GM19372 (cell line): ENCODE data around the gene DNAJC30.
"Not testable (repeated sequence)": the region's sequence is repeated elsewhere in the genome, so short reads cannot be mapped to it uniquely, and the experiment has no call there.

Experiments used
- ATAC-seq: cut with Tn5 transposase; IDR thresholded peaks from one replicate; pipeline ENCODE4 v1.9.1; 2021; ENCODE audit warnings: mild to moderate bottlenecking, low read depth, moderate library complexity; ENCODE audit not compliant: unreplicated experiment

The DNAJC30 gene

GRCh38 chr7:73683056-73683787 lies at the start of gene DNAJC30, which contains the start of gene BUD23:
TSS of gene DNAJC30 (minus strand) at chr7:73683453. CDS start at chr7:73683423, 30 bp downstream.
TSS of gene BUD23 (plus strand) at chr7:73683597. CDS start at chr7:73683626, 29 bp downstream.
- peak; percentile 92 for ATAC-seq

GRCh38 chr7:73732397-73732796 lies 49.1 kb upstream of the DNAJC30 start:
- no peak for ATAC-seq

GRCh38 chr7:73730485-73730884 lies 47.2 kb upstream of the DNAJC30 start:
- no peak for ATAC-seq

- no peak for ATAC-seq
Observed at GRCh38 chr7:73728551-73728950, 45.3 kb upstream of the DNAJC30 start.

- ATAC-seq: no peak
Observed at GRCh38 chr7:73727952-73728351, 44.7 kb upstream of the DNAJC30 start.

- ATAC-seq: no peak
Observed at GRCh38 chr7:73726083-73726466, 42.8 kb upstream of the DNAJC30 start.

- no peak for ATAC-seq
Observed at GRCh38 chr7:73723813-73724212, 40.6 kb upstream of the DNAJC30 start.

- no peak for ATAC-seq
Observed at GRCh38 chr7:73722785-73723184, 39.5 kb upstream of the DNAJC30 start.

GRCh38 chr7:73722182-73722581 lies 38.9 kb upstream of the DNAJC30 start:
- ATAC-seq: not testable (repeated sequence)

GRCh38 chr7:73721377-73721817 lies 38.1 kb upstream of the DNAJC30 start:
- no peak for ATAC-seq

- not testable (repeated sequence) for ATAC-seq
Observed at GRCh38 chr7:73720443-73720842, 37.2 kb upstream of the DNAJC30 start.

- ATAC-seq: peak; percentile 3
Observed at GRCh38 chr7:73719806-73720169, 36.5 kb upstream of the DNAJC30 start.

GRCh38 chr7:73718905-73719805 lies 35.9 kb upstream of the DNAJC30 start, which contains the start of gene STX1A:
TSS of gene STX1A (minus strand) at chr7:73719669. CDS start at chr7:73719631, 38 bp downstream.
- ATAC-seq: peak; percentile 77

- ATAC-seq: no peak
Observed at GRCh38 chr7:73718438-73718881, 35.2 kb upstream of the DNAJC30 start.

- no peak for ATAC-seq
Observed at GRCh38 chr7:73717991-73718405, 34.7 kb upstream of the DNAJC30 start.

GRCh38 chr7:73717025-73717807 lies 34.0 kb upstream of the DNAJC30 start:
- ATAC-seq: no peak

GRCh38 chr7:73716318-73716890 lies 33.2 kb upstream of the DNAJC30 start:
- no peak for ATAC-seq

GRCh38 chr7:73715648-73716317 lies 32.5 kb upstream of the DNAJC30 start:
- ATAC-seq: no peak

- not testable (repeated sequence) for ATAC-seq
Observed at GRCh38 chr7:73713319-73713718, 30.1 kb upstream of the DNAJC30 start.
